NCI-H2171 treated with DMSO at 0.1 percent for 48 hours (cell line): ENCODE data around the gene TAOK2.
"Not testable (repeated sequence)": the region's sequence is repeated elsewhere in the genome, so short reads cannot be mapped to it uniquely, and the experiment has no call there.

Experiments used
- DNase-seq: peaks from one replicate; lab custom pipeline; 2025; lab: John Stamatoyannopoulos, UW

TAOK2 gene

DNA sequence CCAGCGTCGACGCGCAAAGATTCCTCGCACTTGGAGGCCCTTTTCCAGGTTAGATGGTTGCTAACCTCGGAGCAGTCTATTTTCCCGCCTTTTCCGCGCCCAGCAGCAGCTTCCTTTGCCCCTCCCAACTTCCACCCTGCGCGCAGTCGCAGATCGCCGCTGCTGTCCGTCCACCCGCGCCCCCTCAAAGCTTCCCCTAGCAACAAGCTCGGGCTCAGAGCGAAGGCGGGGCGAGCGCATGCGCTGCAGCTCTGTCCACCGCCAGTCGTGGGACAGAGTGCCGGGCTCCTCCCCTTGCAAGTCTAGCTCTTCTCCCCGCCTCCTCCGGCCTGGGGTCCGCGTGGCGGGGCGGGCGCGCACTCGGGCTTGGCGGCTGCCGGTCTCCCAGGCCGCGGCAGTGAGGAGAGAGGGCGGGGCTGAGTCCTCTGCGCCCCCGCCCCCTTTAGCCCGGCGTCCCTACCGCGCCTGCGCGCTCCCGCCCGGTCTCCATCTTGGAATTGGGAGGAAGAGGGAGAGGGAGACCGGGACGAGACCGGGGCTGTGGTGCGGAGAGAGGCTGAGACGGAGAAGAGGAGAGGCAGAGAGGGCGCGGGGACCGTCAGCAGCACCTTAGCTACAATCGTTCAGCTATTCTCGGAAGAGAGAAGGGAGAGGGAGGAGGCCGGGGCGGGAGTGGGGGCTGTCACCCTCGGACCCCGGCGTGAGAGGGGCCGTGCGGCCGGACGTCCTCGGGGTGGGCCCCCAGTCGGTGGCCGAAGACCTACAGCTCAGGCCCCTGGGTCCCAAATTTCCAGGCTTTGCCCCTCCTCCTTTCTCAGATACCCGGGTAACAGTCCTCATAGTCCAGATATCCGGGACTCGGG is at the start of gene TAOK2:
Gene TAOK2, plus strand, starts transcription at position 485 of the 863 bp plus-strand sequence. CDS start 3,905 bp downstream, outside the sequence.
- peak; percentile 98 for DNase-seq

DNA sequence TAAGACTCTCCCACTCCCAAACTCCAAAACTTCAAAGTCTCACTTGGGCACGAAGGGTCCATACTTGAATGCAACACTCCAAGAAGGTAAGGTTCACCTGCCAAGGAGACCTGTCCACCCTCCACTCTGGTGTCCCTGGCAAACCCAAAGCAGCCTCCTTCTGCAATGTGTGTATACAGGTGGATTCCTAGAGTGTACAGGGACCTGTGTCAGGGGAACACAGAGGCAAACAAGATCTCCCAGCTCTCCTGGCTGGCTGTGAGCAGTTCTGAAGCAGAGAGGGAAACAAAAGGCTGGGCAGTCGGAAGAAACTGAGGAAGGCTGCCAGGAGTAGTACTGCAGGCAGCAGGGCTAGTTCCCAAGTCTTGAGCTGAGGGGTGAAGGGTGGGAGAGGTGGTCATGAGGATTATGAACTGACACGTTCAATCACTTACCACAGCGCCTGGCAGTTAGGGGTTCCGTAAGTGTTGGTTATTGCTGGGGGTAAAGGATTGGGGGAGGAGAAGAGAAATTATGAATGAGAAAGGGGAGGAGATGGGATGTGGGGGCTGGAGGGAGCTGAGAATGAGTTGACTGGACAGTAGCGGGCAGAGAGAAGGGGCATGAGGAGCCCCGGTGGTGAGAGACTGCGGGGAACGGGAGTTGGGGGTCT is 48.4 kb upstream of the TAOK2 start:
- no peak for DNase-seq

DNA sequence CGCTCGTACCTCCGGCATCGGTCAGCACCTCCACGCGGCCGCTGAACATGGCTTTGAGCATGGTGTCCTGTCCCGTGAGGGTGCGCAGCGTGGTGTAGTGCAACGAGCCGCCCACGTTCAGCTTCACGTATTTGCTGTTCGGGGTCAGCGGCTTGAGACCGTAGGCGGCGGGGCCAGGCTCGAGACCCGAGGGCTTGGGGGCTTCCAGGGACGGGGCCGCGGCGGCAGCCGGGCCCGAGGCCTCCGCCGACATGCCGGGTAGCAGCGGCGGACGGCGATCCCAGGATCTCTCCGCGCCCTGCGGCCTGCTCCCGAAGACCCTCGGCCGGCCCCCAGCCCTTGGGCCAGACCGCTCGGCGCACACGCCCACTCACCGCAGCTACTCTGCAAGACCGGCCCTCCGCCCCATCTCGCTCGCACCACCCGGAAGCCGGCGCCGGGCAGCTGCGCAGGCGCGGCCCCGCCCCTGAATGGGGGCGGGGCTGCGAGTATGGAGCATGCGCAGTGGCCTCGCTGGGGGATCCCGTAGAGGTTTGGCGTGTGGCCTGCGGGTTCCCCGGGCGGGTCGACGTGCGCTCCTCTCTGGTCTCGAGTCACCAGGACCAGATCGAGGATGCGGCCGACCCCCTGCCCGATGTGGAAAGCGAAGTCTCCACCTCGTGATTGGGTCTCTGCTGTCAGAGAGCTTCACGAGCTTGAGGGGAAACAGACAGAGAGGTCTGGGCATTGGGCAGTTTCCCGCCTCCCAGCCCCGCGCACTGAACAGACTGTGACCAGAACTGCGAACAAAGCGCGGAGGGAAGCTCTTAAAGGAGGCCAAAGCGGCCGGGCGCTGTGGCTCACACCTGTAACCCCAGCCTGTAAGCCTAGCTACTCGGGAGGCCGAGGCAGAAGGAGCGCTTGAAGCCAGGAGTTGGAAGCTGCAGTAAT is 47.6 kb upstream of the TAOK2 start, which contains the start of gene KCTD13:
Gene KCTD13, minus strand, starts transcription at position 446 of the 930 bp plus-strand sequence. Its CDS starts 193 bp downstream, at position 253.
- peak; percentile 80 for DNase-seq

DNA sequence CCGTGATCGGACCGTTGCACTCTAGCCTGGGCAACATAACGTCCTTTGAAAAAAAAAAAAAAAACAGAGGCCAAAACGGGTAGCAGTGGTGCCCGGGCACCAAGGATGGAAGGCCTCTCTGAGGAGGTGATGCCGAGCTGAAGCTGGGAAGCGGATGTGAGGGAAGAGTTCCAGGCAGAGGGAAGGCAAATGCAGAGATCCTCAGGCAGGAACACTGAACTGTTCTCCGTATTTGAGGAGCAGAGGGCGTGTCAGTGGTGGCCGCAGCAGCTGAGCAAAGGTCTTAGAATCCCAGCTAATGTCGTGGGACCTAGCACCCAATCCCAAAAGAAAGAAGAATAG is 47.0 kb upstream of the TAOK2 start:
- peak; percentile 52 for DNase-seq

DNA sequence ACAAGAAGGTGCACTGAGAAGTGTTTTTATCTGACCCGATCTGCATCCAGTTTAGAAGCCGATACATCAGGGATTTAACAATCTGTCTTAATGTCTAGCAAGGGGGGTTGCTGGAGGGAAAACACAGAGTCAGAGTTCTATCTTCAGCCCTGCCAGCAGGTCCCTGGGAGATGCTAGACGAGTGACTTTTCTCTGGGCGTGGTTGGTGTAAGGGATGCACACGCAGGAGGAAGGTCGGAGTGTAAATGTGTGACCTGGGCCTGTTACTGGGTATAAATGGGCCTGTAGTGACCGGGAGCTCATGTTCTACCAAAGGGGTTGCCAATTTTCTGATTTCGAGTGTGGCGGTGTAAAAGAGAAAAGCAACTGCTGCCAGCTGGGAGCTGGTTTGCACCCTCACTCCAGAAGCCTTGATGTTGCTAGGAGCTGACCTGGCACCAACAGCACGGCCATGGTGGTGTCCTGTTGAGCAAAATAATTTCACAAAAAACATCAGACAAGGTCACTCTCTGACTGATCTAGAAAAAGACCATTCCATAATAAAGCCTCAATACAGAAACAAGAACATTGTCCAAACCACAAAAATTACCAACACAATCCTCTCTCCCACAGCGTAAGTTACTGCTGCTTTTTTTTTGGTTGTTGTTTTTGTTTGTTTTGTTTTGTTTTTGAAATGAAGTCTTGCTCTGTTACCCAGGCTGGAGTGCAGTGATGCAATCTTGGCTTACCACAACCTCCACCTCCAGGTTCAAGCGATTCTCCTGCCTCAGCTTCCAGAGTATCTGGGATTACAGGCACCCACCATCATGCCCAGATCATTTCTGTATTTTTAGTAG is 46.4 kb upstream of the TAOK2 start:
- DNase-seq = no peak

DNA sequence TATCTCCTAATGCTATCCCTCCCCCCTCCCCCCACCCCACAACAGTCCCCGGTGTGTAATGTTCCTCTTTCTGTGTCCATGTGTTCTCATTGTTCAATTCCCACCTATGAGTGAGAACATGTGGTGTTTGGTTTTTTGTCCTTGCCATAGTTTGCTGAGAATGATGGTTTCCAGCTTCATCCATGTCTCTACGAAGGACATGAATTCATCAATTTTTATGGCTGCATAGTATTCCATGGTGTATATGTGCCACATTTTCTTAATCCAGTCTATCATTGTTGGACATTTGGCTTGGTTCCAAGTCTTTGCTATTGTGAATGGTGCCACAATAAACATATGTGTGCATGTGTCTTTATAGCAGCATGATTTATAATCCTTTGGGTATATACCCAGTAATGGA is 41.9 kb upstream of the TAOK2 start:
- not testable (repeated sequence) for DNase-seq

DNA sequence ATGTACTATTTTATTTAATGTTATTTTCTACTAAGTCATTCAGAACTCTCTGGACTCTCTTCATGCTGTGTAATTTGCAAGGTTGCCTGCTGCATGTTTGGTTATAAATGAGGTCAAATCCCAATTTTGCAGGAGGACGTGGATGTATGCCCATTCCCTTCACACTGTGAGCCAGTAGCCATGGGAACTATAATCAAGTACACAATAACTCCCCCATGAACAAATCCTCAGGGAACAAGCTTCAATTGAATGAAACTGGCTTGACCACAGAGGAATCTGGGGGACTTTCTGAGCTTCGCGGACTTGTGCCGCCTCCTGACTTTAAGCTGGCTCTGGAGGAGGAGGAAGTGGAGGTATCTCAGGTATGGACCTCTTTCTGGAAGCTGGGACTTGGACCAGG is 33.0 kb upstream of the TAOK2 start:
- no peak for DNase-seq

DNA sequence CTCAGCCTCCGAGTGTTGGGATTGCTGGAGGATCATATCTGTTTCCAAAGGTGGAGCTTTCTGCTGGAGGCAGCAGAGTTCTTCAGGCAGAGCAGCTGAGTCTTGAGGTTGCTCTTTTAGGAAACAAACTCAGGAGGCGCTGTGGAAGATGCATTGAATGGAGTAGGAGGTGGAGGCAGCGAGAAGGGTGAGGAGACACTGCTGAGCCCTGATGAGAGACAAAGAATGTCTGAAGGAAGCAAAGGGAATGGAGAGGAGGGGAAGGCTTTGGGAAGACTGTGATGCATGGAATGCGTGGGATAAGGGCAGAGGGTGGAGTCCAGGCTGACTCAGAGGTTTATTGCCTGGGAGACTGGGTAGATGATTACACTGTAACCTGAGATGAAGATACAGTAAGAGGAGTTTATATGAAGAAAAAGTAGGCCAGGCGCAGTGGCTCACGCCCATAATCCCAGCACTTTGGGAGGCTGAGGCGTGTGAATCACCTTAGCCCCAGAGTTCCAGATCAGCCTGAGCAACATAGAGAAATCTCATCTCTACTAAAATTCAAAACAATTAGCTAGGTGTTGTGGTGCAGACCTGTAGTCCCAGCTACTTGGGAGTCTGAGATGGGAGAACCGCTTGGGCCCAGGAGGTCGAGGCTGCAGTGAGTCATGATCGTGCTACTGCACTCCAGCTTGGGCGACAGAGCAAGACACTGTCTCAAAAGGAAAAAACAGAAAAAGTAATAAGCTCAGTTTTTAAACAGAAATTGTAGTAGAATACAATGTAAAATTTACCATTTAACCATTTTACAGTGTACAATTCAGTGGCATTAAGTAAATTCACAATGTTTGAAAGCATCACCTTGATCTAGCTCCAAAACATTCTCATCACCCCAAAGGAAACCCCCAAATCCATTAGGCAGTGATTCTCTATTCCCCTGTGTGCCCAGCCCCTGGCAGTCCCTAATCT is 29.5 kb upstream of the TAOK2 start:
- DNase-seq = peak; percentile 71

DNA sequence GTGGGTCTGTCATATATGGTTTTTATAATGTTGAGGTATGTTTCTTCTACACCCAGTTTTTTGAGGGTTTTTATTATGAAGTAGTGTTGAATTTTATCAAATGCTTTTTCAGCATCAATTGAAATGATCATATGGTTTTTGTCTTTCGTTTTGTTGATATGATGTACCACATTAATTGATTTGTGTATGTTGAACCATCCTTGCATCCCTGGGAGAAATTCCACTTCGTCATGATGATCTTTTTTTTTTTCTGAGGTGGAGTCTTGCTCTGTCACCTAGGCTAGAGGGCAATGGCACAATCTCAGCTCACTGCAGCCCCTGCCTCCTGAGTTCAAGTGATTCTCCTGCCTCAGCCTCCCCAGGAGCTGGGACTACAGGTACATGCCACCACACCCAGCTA is 25.8 kb upstream of the TAOK2 start:
- DNase-seq = no peak

DNA sequence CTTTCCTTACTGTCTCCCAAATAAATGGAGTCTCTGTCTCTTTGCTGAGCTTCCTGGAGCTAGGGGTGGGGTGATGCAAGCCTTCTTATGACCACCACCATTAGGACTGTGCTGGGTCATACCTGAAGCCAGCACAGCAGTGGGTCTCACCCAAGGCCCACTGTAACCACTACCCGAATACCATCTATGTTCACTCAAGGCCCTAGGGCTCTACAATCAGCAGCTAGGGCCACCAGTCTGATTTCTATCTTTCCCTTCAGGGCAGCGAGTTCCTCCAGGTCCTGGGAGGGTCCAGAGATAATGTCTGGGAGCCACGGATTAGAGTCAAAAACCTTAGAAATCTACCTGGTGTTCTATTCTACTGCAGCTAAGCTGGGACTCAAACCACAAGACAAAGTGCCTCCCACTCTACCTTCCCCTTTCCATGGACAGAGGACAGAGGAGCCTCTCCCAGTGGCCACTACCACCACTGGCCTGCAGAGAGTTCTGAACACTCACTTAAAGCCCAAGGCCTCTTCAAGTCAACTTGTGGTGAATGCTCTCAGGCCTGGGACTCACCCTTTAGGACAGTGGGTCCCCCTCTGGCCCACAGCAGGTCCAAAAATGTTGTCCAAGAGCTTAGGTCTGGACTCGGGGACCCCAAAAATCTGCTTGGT is 22.7 kb upstream of the TAOK2 start:
- DNase-seq = no peak

DNA sequence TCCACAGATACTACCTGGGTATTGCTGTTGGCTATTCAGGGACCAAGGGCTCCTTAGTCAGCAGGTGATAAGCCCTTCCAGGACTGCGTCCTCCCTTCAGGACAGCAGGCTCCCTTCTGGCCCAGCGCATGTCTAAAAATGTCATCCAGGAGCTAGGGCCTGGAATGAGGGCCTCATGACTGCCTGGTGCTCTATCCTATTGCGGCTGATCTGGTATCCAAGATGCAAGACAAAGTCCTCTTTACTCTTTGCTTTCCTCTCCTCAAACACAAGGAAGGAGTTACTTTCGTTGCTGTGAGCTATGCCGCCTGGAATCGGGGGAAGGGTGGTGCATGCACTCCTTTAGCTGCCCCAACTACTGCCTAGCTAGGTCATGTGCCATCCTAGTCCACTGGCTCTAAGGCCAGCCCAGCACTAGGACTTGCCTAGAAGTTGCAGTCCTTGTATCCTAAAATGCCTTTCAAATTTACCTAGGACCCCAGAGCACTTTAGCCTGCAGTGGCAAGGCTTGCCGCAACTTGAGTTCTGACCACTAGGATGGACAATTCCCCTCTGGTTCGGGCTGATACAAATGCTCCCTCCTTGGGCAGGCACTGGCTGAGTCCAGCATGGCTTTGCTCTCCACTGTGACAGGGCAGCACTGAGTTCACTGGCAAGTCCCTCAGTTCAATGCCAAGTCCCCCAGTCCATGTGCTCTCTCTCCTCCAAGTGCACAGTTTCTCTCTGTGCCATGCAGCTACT is 21.9 kb upstream of the TAOK2 start:
- DNase-seq = no peak

DNA sequence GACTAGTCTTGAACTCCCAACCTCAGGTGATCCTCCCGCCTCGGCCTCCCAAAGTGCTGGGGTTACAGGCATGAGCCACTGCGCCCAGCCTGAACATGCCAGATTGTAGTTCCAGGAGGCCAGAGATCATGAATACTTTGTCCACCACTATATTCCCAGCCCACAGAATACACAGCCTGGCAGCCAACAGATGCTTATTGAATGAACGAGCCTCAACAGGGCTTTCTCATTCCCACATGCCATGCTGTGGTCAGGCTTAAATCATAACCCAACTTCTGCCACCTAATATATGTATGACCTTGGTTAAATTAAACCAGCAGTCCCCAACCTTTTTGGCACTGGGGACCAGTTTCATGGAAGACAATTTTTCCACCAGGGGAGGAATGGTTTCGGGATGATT is 14.9 kb upstream of the TAOK2 start:
- no peak for DNase-seq

DNA sequence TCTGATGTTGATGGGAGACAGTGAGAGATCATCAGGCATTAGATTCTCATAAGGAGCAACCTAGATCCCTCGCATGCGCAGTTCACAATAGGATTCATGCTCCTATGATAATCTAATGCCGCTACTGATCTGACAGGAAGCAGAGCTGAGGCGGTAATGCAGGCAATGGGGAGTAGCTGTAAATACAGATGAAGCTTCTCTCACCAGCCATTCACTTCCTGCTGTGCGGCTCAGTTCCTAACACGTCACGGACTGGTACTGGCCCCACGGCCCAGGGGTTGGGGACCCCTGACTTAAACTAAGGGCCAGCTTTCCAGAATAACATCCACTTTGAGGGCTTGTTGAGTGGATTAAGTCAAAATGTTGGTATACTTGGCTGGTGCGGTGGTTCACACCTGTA is 14.4 kb upstream of the TAOK2 start:
- no peak for DNase-seq

DNA sequence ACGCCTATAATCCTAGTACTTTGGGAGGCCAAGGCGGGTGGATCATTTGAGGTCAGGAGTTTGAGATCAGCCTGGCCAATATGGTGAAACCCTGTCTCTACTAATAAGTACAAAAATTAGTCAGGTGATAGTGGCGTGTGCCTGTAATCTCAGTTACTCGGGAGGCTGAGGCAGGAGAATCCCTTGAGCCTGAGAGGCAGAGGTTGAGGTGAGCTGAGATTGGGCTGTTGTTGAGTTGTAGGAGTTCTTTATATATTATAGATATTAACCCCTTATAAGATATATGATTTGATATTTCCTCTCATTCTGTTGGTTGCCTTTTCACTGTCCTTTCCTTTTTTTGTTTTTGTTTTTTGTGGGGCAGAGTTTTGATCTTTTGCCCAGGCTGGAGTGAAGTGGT is 13.8 kb upstream of the TAOK2 start:
- not testable (repeated sequence) for DNase-seq

DNA sequence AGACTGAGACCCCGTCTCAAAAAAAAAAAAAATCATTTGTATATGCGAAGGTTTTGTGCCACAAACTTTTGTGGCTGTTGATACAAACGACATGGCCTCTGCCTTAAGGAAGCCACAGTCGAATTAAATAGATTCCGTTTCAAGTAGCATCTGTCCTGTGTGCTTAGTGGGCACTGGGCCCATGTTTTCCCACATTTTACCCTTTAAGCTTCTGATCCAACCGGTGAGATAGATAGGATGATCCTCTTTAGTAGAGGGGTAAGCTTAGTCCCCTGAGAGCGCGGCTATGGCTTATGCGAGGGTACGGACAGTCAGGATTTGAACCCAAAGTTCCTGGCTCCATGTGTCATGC is 12.6 kb upstream of the TAOK2 start:
- DNase-seq = peak; percentile 47

DNA sequence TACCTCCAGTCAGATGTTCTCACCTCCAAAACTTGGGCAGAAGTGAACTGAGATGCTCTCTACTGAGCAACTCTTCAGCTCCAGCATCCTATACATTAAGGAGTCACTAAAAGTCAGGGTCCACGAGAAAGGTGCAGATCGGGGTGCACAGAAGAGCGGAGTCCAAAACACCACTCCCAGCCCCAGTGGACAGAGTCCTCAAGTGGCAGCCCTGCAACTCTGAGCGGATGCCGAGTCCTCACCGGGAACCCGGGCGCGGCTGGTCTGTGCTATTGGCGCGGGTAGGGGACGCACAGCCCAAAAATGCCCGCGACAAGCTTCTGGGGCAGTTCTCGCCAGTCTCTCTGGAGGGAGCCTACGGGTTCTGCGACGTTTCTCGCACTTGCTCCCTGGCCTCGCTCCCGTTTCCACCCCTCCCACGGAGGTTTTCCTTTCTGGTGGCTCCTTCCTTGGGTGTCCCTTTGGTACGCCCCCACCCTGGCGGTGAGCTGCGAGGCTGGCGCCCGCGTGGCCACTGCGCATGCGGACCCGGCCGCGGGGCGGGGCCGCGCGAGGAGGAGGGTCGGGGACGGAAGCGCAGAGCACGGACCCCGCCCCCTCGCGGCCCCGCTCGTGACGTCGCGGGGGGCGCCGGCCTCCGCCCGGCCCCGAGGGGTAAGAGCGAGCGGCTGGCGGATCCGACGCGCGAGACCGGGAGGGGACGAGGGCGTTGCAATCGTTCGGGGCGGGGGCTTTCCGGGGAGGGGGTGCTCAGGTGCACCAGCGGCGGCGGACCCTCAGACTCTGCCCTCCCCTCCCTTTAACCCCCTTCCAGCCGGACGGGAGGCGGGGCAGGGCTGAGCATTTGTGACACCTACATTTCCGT is 12.0 kb upstream of the TAOK2 start, which contains the start of gene TMEM219:
Gene TMEM219, plus strand, starts transcription at position 601 of the 865 bp plus-strand sequence. CDS start 1,065 bp downstream, outside the sequence.
- DNase-seq = peak; percentile 83

DNA sequence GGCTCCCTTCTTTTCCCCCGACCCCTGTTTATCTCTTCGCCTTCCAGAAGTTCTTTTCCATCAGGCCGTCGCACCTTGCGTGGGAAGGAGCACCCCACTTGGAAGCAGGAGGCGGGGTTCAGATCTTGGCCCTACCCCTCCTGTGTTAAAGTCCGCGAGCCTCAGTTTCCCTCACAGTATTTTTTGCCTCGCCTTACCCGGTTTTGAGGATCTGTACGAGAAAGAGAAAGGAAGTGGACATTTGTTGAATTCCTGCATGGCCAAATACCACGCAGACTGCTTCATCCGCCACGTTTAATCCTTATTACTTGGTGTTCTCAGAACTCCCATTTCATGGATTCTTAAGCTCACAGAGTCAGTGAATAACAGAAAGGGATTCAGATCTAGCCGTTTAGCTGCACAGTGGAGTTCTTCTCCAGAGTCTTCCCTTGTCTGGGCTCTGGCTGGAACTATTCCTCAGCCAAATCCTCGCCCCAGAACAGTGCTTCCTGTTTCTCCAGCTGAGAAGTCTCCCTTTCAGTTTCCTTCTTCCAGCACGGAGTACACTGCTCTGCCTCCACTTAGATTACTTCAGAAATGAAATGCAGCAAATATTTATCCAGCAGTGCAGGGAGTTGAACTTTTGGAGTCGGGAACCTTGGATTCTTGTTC is 11.2 kb upstream of the TAOK2 start:
- DNase-seq = no peak
